Stomach (tissue), 9 donors: ENCODE measurements around the gene ATF7IP2. TPM values are rescaled to one million over a fixed set of nuclear protein-coding genes. Genes with fewer than 3 reads are reported as not detected.

Experiments used
- DNase-seq, 2 donors: peaks; one replicate each; pipeline versions ENCODE4 v3.0.0 to v3.0.0-alpha.2; 2013 to 2019
- H3K27ac ChIP-seq, 5 donors: fragments of 200-600 bp in 4 of 5; sonication (generic) in 4 of 5; one replicate each; pipeline ENCODE4 v1.5.1; 2013 to 2019; ENCODE audit warnings: mild to moderate bottlenecking in 1 of 5, moderate library complexity in 1 of 5
- H3K27me3 ChIP-seq, 3 donors: fragments of 200-600 bp; sonication (generic); one replicate each; pipeline ENCODE4 v1.5.1; 2017 to 2019; ENCODE audit warnings: mixed run types in 1 of 3
- H3K36me3 ChIP-seq, 4 donors: fragments of 200-600 bp; sonication (generic); 1 replicate in 3 of 4; 2 replicates in 1 of 4; pipeline ENCODE4 v1.5.1; 2016 to 2019
- H3K4me1 ChIP-seq, 4 donors: fragments of 200-600 bp; sonication (generic); one replicate each; pipeline ENCODE4 v1.5.1; 2016 to 2019
- H3K4me3 ChIP-seq, 4 donors: fragments of 200-600 bp; sonication (generic) in 3 of 4; one replicate each; pipeline ENCODE4 v1.5.1; 2016 to 2019; ENCODE audit warnings: mild to moderate bottlenecking in 1 of 4
- H3K9me3 ChIP-seq, 4 donors: fragments of 200-600 bp; sonication (generic); one replicate each; pipeline ENCODE4 v1.5.1; 2016 to 2019
- EP300 ChIP-seq: sonication (generic); formaldehyde crosslinking; IDR thresholded peaks from one replicate; pipeline ENCODE4 v1.6.1; 2017; ENCODE audit warnings: antibody characterized with exemption
- POLR2A ChIP-seq, 4 donors: fragments of 450-650 bp; IDR thresholded peaks; one replicate each; pipeline ENCODE4 v1.6.1; 2016; ENCODE audit warnings: antibody characterized with exemption in 4 of 4, control low read depth in 2 of 4, mild to moderate bottlenecking in 1 of 4, moderate library complexity in 1 of 4
- POLR2AphosphoS5 ChIP-seq, 3 donors: sonication (generic); formaldehyde crosslinking; IDR thresholded peaks; one replicate each; pipeline ENCODE4 v1.6.1; 2016; ENCODE audit warnings: antibody characterized with exemption in 3 of 3
- WGBS, 5 donors: extraction: QIAGEN DNeasy Blood & Tissue Kit in 3 of 5; methylation state at CpG; one replicate each; pipeline versions ENCODE4 v1.1.5 to v1.1.7; 2013 to 2018; 5-methylcytosine and 5-hydroxymethylcytosine counted together
- intact Hi-C: fragments of 100-400 bp; cut with DNase I; formaldehyde crosslinking; loops from one replicate; pipeline ENCODE4 v1.15.1; 2023; ENCODE audit warnings: low total_unique reads
- polyA plus RNA-seq, 3 donors: library from polyadenylated mRNA; stranded (reverse); fragments of 200-250 nt; gene quantifications; one replicate each; pipeline ENCODE4 v1.2.3, GENCODE V29; 2013
- total RNA-seq, 5 donors: library from RNA; depleted of rRNA; stranded (reverse); fragments of >200 nt; gene quantifications; one replicate each; pipeline versions ENCODE4 v1.1.0 to v1.2.3, GENCODE V29; 2014 to 2016
- TF ChIP-seq, protein P1 (sequence below), 7 experiments: fragments of 450-650 bp in 4 of 7; fragments of 200-600 bp in 3 of 7; sonication (generic) in 3 of 7; IDR thresholded peaks; one replicate each; pipeline ENCODE4 v1.5.1; 2016 to 2019; ENCODE audit warnings: antibody characterized with exemption in 7 of 7, control low read depth in 2 of 7, mild to moderate bottlenecking in 1 of 7
- donor health status: healthy with polysubstance abuse.
- donor health status: Bipolar disorder and iron deficiency.
- donor health status: healthy.

ATF7IP2 gene
- total and polyA plus RNA-seq, 8 donors = 4.5 to 59.7 (median 30.3) TPM

- no peak for TF ChIP-seq POLR2AphosphoS5 (IDR thresholded peaks at IDR 0.05)
- no peak for TF ChIP-seq POLR2A (IDR thresholded peaks at IDR 0.05)
- TF ChIP-seq, protein P1, sequence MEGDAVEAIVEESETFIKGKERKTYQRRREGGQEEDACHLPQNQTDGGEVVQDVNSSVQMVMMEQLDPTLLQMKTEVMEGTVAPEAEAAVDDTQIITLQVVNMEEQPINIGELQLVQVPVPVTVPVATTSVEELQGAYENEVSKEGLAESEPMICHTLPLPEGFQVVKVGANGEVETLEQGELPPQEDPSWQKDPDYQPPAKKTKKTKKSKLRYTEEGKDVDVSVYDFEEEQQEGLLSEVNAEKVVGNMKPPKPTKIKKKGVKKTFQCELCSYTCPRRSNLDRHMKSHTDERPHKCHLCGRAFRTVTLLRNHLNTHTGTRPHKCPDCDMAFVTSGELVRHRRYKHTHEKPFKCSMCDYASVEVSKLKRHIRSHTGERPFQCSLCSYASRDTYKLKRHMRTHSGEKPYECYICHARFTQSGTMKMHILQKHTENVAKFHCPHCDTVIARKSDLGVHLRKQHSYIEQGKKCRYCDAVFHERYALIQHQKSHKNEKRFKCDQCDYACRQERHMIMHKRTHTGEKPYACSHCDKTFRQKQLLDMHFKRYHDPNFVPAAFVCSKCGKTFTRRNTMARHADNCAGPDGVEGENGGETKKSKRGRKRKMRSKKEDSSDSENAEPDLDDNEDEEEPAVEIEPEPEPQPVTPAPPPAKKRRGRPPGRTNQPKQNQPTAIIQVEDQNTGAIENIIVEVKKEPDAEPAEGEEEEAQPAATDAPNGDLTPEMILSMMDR (IDR thresholded peaks at IDR 0.05) = no peak
- no peak for TF ChIP-seq EP300
- Histone ChIP-seq H3K4me1 (peaks cover 0 to under 1% (median 0%) of the 10 kb centered on the region in 4 donors), H3K27ac (no peak overlapping the region), H3K9me3 (no peaks in the 10 kb centered on the region), H3K27me3 (no peaks in the 10 kb centered on the region), H3K36me3 (peaks cover 4 to 77% (median 61%) of the 10 kb centered on the region in 4 donors), H3K4me3 (no peak overlapping the region)
- DNase-seq = no peak
- intact Hi-C loops = no loop called here
- WGBS, 5 donors = 90 to 97% (median 92%) methylated on average over 7 of the region's 7 CpGs
Measured at GRCh38 chr16:10526962-10527361, 141.1 kb downstream of the ATF7IP2 start.

- no peaks in the 10 kb centered on the region for H3K27me3 ChIP-seq
- H3K4me3 ChIP-seq = no peak overlapping the region
- intact Hi-C loops = no loop called here
- TF ChIP-seq POLR2AphosphoS5 (IDR thresholded peaks at IDR 0.05) (no peak), POLR2A (IDR thresholded peaks at IDR 0.05) (no peak), EP300 (no peak)
- TF ChIP-seq, protein P1 (IDR thresholded peaks at IDR 0.05) = no peak
- DNase-seq = no peak
- peaks cover 4 to 89% (median 69%) of the 10 kb centered on the region in 4 donors for H3K36me3 ChIP-seq
- H3K9me3 ChIP-seq = no peaks in the 10 kb centered on the region
- peaks cover 0 to 3% (median 0%) of the 10 kb centered on the region in 4 donors for H3K4me1 ChIP-seq
- 91 to 97% (median 95%) methylated on average over 8 of the region's 8 CpGs for WGBS, 5 donors
- no peak overlapping the region for H3K27ac ChIP-seq
Measured at GRCh38 chr16:10528635-10529034, 142.8 kb downstream of the ATF7IP2 start.

GRCh38 chr16:10529895-10530669, 144.2 kb downstream of the ATF7IP2 start:
- Histone ChIP-seq H3K9me3 (no peaks in the 10 kb centered on the region), H3K4me3 (no peak overlapping the region), H3K36me3 (peaks cover 4 to 92% (median 72%) of the 10 kb centered on the region in 4 donors), H3K27me3 (no peaks in the 10 kb centered on the region), H3K4me1 (peaks cover 0 to 6% (median 0%) of the 10 kb centered on the region in 4 donors), H3K27ac (no peak overlapping the region)
- no peak for DNase-seq
- 63 to 91% (median 68%) methylated on average over 1 of the region's 1 CpG for WGBS, 5 donors
- TF ChIP-seq POLR2AphosphoS5 (IDR thresholded peaks at IDR 0.05) (no peak), EP300 (no peak), POLR2A (IDR thresholded peaks at IDR 0.05) (no peak)
- TF ChIP-seq, protein P1 (IDR thresholded peaks at IDR 0.05) = no peak
- intact Hi-C loops = no loop called here

- WGBS, 5 donors = 87 to 91% (median 88%) methylated on average over 14 of the region's 14 CpGs
- Histone ChIP-seq H3K4me1 (peaks cover 0 to 6% (median 0%) of the 10 kb centered on the region in 4 donors), H3K27ac (no peak overlapping the region), H3K4me3 (no peak overlapping the region), H3K27me3 (no peaks in the 10 kb centered on the region), H3K9me3 (no peaks in the 10 kb centered on the region), H3K36me3 (peaks cover 9 to 94% (median 76%) of the 10 kb centered on the region in 4 donors)
- no peak for DNase-seq
- intact Hi-C loops = no loop called here
- TF ChIP-seq, protein P1 (IDR thresholded peaks at IDR 0.05) = no peak
- TF ChIP-seq POLR2AphosphoS5 (IDR thresholded peaks at IDR 0.05) (no peak), EP300 (no peak), POLR2A (IDR thresholded peaks at IDR 0.05) (no peak)
Measured at GRCh38 chr16:10530685-10531084, 144.8 kb downstream of the ATF7IP2 start.
